22Rv1 (cell line): ENCODE data around the gene COX10.
"Not testable (repeated sequence)": the region's sequence is repeated elsewhere in the genome, so short reads cannot be mapped to it uniquely, and the experiment has no call there.

ENCODE experiments used
- ZFX ChIP-seq: fragments of 450-650 bp; IDR thresholded peaks from 2 replicates; pipeline ENCODE4 v1.6.1; 2017; ENCODE audit warnings: antibody characterized with exemption, borderline replicate concordance
- TF ChIP-seq, protein P1 (sequence below): fragments of 450-650 bp; IDR thresholded peaks from 2 replicates; pipeline ENCODE4 v1.5.1; 2017; ENCODE audit warnings: mild to moderate bottlenecking

DNA sequence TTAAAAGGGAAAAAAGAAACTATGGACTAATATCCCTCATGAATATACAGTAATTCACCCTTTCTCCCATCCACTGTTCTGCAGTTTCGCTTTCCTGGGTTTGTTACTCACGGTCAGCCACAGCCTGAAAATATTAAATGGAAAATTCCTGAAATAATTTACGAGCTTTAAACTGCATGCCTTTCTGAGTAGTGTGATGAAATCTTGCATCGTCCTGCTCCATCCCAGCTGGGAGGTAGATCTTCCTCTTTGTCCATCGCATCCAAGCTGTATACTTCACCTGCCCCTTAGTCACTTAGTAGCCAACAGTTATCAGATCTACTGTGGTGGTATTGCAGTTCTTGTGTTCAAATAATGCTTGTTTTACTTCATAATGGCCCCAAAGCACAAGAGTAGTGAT is 39.5 kb upstream of the COX10 start:
- TF ChIP-seq, protein P1, sequence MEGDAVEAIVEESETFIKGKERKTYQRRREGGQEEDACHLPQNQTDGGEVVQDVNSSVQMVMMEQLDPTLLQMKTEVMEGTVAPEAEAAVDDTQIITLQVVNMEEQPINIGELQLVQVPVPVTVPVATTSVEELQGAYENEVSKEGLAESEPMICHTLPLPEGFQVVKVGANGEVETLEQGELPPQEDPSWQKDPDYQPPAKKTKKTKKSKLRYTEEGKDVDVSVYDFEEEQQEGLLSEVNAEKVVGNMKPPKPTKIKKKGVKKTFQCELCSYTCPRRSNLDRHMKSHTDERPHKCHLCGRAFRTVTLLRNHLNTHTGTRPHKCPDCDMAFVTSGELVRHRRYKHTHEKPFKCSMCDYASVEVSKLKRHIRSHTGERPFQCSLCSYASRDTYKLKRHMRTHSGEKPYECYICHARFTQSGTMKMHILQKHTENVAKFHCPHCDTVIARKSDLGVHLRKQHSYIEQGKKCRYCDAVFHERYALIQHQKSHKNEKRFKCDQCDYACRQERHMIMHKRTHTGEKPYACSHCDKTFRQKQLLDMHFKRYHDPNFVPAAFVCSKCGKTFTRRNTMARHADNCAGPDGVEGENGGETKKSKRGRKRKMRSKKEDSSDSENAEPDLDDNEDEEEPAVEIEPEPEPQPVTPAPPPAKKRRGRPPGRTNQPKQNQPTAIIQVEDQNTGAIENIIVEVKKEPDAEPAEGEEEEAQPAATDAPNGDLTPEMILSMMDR: not testable (repeated sequence)
- not testable (repeated sequence) for TF ChIP-seq ZFX
